NK-92 (cell line): ENCODE results near the gene ST3GAL3.

Experiments
- DNase-seq: peaks from one replicate; lab custom pipeline; 2025; ENCODE audit not compliant: unreplicated experiment; lab: John Stamatoyannopoulos, UW

Gene ST3GAL3

DNA sequence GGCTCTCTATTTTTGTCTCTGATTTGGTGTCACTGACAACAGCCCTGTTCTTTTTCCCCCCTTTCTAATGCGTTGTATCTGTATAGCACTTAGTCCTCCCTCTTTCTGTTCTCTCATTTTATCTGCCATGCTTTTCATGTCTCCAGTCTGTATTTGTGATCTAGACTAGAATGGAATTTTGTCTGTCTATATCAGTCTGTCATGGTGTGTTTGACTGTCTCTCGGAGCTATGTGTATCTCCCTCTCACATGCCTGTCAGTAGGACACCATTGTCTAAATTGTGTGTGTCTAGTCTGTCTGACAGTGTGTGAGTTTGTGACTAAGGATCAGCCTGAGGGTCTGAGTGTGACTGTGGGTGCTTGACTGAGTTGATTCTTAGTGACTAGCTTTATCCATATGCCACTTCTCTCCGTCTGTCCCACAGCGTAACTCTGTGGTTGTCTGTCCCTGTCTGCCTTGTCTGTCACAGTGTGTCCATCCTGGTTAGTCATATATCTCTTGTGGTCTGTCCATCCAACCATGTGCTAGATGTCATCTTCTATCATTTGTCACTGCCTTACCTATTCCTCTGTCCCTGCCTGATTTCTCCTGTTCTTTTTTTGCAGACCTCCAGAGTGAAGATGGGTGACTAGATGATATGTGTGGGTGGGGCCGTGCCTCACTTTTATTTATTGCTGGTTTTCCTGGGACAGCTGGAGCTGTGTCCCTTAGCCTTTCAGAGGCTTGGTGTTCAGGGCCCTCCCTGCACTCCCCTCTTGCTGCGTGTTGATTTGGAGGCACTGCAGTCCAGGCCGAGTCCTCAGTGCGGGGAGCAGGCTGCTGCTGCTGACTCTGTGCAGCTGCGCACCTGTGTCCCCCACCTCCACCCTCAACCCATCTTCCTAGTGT, 270.3 kb downstream of the ST3GAL3 start:
- no peak for DNase-seq

DNA sequence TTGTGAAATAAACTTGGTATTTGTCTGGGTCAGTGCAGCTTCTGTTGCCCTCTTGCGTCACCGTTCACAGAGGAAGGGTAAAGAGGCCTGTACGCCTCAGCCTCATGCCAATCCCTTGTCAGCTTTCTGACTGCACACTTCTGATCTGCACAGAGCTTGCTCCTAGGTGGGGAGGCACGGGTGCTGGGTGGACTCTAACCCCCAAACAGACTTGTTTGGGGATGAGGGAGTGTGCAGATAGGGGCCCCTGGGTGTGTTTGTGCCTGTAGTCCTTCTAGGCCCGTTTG, 270.9 kb downstream of the ST3GAL3 start:
- no peak for DNase-seq

DNA sequence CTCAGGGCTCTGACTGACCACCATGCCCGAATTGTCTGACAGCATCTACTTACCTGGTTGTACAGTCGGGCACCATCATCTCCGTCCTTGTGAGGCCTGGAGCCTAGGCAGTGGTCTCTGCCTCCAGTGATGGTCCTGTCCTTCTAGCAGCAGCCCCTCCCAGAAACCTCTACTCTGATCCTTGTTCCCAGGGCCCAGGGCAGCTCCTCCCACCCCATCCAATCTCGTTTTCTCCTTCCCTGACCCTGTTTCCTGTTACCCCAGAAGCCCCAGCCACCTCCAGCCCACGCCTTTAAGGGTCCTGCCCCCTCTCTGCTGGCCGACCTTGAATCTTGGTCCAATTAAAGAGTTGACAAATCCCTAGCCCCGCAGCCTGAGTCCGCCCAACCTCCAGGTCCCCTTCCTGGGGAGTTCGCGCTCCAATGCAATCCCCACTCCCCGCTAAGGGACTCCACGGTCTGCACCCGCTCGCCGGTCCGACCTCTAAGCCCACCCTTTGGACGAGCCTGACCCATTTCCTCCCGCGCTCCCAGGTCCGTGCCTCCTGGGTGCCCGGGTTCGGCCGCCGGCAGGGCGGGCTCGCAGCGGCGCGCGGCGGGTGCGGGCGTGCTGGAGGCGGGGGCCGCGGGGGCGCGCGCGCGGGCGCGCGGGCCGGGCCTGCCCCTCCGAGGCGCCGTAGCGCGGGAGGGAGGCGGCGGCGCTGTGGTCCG, 271.4 kb downstream of the ST3GAL3 start, which contains the start of gene B4GALT2:
B4GALT2 (plus strand) TSS at position 660 of the 710 bp plus-strand sequence. CDS start 1,951 bp downstream, outside the sequence.
- DNase-seq: no peak

DNA sequence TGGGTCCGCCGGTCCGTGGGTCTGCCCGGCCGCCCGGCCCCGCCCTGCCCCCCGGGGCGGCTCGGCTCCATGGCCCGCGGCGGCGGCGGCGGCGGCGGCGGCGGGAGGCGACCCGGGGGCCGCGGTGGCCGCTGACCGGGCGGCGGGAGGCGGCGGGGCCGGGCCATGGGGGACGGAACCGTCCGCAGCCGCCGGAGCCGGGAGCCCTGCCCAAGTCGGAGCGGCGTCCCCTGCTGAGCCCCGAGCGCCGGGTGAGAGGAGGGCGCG, 271.9 kb downstream of the ST3GAL3 start:
- DNase-seq: no peak

DNA sequence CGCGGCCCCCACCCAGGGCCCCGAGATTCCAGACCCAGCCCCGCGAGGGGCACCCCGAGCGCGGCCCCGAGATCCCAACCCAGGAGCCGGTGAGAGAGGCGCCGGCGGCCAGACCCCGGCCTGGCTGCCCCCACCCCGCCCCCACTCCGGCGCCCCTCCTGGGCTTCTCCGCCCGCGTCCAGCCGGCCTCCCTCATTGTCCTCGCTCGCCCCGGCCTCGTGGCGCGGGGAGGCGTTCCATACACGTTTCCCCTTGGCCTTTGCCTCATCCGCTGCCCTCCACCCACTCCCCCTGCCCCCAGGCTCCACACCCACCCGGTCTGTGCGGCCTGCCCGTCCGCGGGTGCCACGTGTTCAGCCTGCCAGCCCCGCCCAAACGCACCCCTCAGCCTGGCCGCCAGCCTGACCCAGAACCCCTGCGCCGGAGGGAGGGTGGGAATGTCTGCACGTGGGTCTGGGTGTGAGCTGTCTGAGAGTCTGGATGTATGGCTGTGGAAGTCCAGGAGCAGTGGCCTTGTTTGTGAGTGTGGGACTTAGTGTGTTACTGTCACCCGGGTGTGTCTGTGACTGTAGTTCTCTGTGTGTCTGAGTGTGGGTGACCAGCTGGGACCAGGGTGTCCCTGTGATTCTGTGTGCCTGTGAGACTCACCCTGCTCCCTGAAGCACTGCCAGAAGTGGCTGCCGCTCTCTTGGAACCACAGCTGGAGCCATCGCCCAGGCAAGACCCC, 272.4 kb downstream of the ST3GAL3 start:
- DNase-seq: no peak

DNA sequence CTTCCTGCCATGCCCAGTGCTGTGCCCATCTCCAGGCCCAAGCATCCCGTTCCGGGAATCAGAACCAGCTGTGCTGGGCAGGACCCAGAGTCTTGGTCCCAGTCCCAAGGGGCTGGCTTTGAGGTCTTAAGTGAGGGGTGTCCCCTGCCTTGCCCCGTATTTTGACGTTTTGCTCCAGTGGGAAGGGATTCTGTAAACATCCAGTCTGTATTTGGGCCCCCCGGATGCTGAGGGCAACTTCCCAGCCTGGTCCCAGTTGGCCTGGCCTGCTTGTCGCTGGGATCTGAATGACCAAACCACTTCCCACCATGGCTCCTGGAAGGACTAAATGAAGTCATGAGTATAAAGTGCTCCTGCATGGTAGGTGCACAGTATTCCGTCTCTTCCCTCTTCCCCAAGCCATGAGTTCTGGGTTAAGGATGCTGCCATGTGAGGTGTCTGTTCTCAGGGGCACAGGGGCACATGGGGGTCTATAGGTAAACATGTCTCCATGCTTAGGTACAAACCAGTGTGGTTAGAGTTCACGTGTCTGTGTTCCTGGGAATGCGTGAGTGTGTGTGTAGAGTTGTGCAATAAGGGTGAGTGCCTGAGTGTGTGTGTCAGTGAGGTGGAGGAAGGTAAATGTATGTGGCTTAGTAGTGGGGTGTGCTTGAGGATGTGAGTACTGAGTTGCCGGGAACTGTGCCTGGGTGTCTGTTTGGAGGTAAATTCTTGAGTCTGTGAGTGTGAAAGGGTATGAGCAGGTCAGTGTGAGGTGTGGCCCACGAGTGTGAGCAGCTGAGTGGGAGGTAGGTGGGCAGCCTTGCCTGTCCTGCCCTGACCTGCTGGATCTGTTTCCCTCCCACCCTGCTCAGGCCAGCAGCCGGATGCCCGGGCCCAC, 273.2 kb downstream of the ST3GAL3 start:
- DNase-seq: no peak
